ENCODE results near the gene UBE3D. TPM values are rescaled to one million over a fixed set of nuclear protein-coding genes. Genes with fewer than 3 reads are reported as not detected.
A peak's percentile ranks its signal among the peaks of the same experiment; 100 is the strongest.
"Not testable (repeated sequence)": the region's sequence is repeated elsewhere in the genome, so short reads cannot be mapped to it uniquely, and the experiment has no call there.

Gene UBE3D
- total RNA-seq, 1 donor from 2014 or later = 7.4 TPM

DNA sequence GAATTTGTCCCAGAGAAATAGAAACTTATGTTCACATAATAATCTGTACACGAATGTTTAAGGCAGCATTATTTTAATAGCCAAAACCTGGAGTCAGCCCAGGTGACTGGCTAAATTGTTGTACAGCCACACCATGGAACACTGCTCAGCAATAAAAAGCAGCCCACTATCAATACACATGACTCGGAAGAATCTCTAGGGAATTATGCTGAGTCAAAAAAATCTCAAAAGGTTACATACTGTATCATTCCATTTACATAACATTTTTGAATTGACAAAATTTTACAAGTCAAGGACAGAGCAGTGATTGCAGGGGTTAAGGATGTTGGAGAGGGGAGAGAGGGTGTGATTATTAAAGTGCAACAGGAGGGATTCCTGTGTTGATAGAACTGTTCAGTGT, 163.4 kb downstream of the UBE3D start:
- Mint-ChIP-seq H3K9me3 (ENCODE audit: unreplicated experiment) (peaks cover 3% of the 10 kb centered on the region), H3K4me1 (ENCODE audit: low read depth, unreplicated experiment) (peaks cover 15% of the 10 kb centered on the region), H3K36me3 (ENCODE audit: low read depth, unreplicated experiment) (no peaks in the 10 kb centered on the region), H3K4me3 (ENCODE audit: unreplicated experiment) (no peak overlapping the region), H3K27me3 (ENCODE audit: low read depth, unreplicated experiment) (no peaks in the 10 kb centered on the region), H3K27ac (ENCODE audit: unreplicated experiment) (no peak overlapping the region)
- Histone ChIP-seq H2AFZ (ENCODE audit: low read depth, low read length) (no peak overlapping the region), H3K79me2 (ENCODE audit: insufficient read depth, low read length) (no peaks in the 10 kb centered on the region), H3K27me3 (ENCODE audit: insufficient read depth, low read length) (no peaks in the 10 kb centered on the region), H3K4me1 (ENCODE audit: insufficient read depth, low read length) (peaks cover 4% of the 10 kb centered on the region), H3K27ac (ENCODE audit: low read depth, low read length) (no peak overlapping the region), H4K20me1 (ENCODE audit: insufficient read depth, low read length) (no peaks in the 10 kb centered on the region), H3K4me3 (ENCODE audit: insufficient read depth, low read depth, low read length) (no peak overlapping the region), H3K9ac (ENCODE audit: low read length) (no peak overlapping the region), H3K4me2 (ENCODE audit: low read length) (no peak overlapping the region), H3K36me3 (ENCODE audit: insufficient read depth, low read length) (no peaks in the 10 kb centered on the region), H3K9me3 (ENCODE audit: insufficient read depth, low read depth, low read length) (no peaks in the 10 kb centered on the region)
- peak; percentile 41 for FAIRE-seq
- no peak for DNase-seq (ENCODE audit: low read depth)
- no peak for TF ChIP-seq EZH2 (IDR thresholded peaks at IDR 0.05; ENCODE audit: insufficient read depth, low read length)
- TF ChIP-seq, protein P1, sequence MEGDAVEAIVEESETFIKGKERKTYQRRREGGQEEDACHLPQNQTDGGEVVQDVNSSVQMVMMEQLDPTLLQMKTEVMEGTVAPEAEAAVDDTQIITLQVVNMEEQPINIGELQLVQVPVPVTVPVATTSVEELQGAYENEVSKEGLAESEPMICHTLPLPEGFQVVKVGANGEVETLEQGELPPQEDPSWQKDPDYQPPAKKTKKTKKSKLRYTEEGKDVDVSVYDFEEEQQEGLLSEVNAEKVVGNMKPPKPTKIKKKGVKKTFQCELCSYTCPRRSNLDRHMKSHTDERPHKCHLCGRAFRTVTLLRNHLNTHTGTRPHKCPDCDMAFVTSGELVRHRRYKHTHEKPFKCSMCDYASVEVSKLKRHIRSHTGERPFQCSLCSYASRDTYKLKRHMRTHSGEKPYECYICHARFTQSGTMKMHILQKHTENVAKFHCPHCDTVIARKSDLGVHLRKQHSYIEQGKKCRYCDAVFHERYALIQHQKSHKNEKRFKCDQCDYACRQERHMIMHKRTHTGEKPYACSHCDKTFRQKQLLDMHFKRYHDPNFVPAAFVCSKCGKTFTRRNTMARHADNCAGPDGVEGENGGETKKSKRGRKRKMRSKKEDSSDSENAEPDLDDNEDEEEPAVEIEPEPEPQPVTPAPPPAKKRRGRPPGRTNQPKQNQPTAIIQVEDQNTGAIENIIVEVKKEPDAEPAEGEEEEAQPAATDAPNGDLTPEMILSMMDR (IDR thresholded peaks at IDR 0.05; ENCODE audit: insufficient read depth, low read depth, low read length) = no peak

DNA sequence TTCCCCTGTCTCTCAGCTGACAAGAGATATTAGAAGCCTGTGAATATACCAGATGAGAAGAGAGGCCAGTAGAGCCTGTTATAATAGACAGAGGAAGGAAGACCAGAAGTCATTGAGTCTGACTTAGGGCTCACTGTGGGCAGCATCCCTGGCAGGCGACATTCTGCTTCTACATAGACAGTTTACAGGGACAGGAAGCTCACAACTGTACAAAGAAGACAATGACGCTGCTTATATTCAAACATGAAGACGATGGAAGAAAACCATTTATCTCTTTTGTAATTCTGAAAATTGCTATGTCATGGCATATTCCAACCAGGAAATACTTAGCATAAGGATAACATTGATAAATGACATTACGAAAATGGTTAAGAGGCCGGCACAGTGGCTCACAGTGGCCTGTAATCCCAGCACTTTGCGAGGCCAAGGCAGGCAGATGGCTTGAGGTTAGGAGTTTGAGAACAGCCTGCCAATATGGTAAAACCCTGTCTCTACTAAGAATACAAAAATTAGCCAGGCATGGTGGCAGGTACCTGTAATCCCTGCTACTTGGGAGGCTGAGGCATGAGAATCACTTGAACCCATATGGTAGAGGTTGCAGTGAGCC, 170.9 kb downstream of the UBE3D start:
- Mint-ChIP-seq H3K9me3 (ENCODE audit: unreplicated experiment) (peaks cover 3% of the 10 kb centered on the region), H3K4me3 (ENCODE audit: unreplicated experiment) (no peak overlapping the region), H3K36me3 (ENCODE audit: low read depth, unreplicated experiment) (peaks cover 6% of the 10 kb centered on the region), H3K27me3 (ENCODE audit: low read depth, unreplicated experiment) (no peaks in the 10 kb centered on the region), H3K4me1 (ENCODE audit: low read depth, unreplicated experiment) (no peaks in the 10 kb centered on the region), H3K27ac (ENCODE audit: unreplicated experiment) (no peak overlapping the region)
- H2AFZ ChIP-seq (ENCODE audit: low read depth, low read length) = no peak overlapping the region
- H3K27me3 ChIP-seq (ENCODE audit: insufficient read depth, low read length) = no peaks in the 10 kb centered on the region
- no peak overlapping the region for H3K9ac ChIP-seq (ENCODE audit: low read length)
- no peaks in the 10 kb centered on the region for H4K20me1 ChIP-seq (ENCODE audit: insufficient read depth, low read length)
- H3K27ac ChIP-seq (ENCODE audit: low read depth, low read length) = no peak overlapping the region
- no peak for TF ChIP-seq EZH2 (IDR thresholded peaks at IDR 0.05; ENCODE audit: insufficient read depth, low read length)
- TF ChIP-seq, protein P1 (IDR thresholded peaks at IDR 0.05; ENCODE audit: insufficient read depth, low read depth, low read length) = no peak
- no peaks in the 10 kb centered on the region for H3K9me3 ChIP-seq (ENCODE audit: insufficient read depth, low read depth, low read length)
- no peaks in the 10 kb centered on the region for H3K79me2 ChIP-seq (ENCODE audit: insufficient read depth, low read length)
- H3K4me2 ChIP-seq (ENCODE audit: low read length) = no peak overlapping the region
- FAIRE-seq (peak; percentile 20), DNase-seq (ENCODE audit: low read depth) (no peak)
- H3K36me3 ChIP-seq (ENCODE audit: insufficient read depth, low read length) = no peaks in the 10 kb centered on the region
- no peaks in the 10 kb centered on the region for H3K4me1 ChIP-seq (ENCODE audit: insufficient read depth, low read length)
- no peak overlapping the region for H3K4me3 ChIP-seq (ENCODE audit: insufficient read depth, low read depth, low read length)

DNA sequence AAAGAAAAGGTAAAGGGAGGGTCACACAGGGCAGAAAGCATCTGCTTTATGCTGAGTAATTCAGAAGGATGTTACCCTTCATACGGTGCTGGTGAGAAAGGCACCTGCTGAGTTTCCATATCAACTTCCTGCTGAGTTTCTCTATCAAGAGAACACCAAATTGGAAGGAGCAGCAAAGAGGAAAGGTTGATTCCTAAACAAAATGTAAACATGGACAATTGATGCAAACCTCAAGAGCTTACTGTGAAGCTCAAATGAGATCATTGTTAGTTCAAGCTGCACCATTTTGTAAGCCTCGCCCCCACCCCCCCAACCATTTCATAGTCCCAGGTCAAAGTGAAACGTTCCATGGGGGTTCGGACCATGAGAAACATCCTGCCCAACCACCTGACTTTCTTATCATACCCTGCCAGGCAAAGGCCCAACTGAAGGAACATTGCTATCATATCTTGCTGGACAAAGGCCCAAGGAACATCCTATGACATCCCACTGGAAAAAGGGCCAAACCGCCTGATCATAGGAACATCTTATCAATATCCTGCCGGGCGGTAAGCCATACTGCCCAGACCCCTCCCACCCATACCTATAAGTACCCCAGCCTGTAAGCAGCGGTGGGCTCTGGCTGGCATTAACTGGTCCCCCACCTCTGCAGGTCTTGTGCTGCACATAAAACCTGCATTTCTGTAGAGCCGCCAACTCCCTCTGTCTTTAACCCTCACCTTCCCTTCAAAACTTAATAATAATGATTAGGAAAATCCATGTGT, 171.6 kb downstream of the UBE3D start:
- H3K36me3 ChIP-seq (ENCODE audit: insufficient read depth, low read length) = no peaks in the 10 kb centered on the region
- no peak for TF ChIP-seq EZH2 (IDR thresholded peaks at IDR 0.05; ENCODE audit: insufficient read depth, low read length)
- TF ChIP-seq, protein P1 (IDR thresholded peaks at IDR 0.05; ENCODE audit: insufficient read depth, low read depth, low read length) = no peak
- H3K4me1 Mint-ChIP-seq (ENCODE audit: low read depth, unreplicated experiment) = peaks cover under 1% of the 10 kb centered on the region
- H3K4me3 Mint-ChIP-seq (ENCODE audit: unreplicated experiment) = no peak overlapping the region
- no peak overlapping the region for H2AFZ ChIP-seq (ENCODE audit: low read depth, low read length)
- no peak overlapping the region for H3K4me3 ChIP-seq (ENCODE audit: insufficient read depth, low read depth, low read length)
- no peaks in the 10 kb centered on the region for H3K27me3 Mint-ChIP-seq (ENCODE audit: low read depth, unreplicated experiment)
- H3K9ac ChIP-seq (ENCODE audit: low read length) = no peak overlapping the region
- FAIRE-seq (no peak), DNase-seq (ENCODE audit: low read depth) (no peak)
- peaks cover 3% of the 10 kb centered on the region for H3K9me3 Mint-ChIP-seq (ENCODE audit: unreplicated experiment)
- no peaks in the 10 kb centered on the region for H3K27me3 ChIP-seq (ENCODE audit: insufficient read depth, low read length)
- peaks cover 6% of the 10 kb centered on the region for H3K36me3 Mint-ChIP-seq (ENCODE audit: low read depth, unreplicated experiment)
- H3K79me2 ChIP-seq (ENCODE audit: insufficient read depth, low read length) = no peaks in the 10 kb centered on the region
- H4K20me1 ChIP-seq (ENCODE audit: insufficient read depth, low read length) = no peaks in the 10 kb centered on the region
- no peak overlapping the region for H3K4me2 ChIP-seq (ENCODE audit: low read length)
- no peaks in the 10 kb centered on the region for H3K4me1 ChIP-seq (ENCODE audit: insufficient read depth, low read length)
- H3K9me3 ChIP-seq (ENCODE audit: insufficient read depth, low read depth, low read length) = no peaks in the 10 kb centered on the region
- H3K27ac ChIP-seq (ENCODE audit: low read depth, low read length) = no peak overlapping the region
- no peak overlapping the region for H3K27ac Mint-ChIP-seq (ENCODE audit: unreplicated experiment)

DNA sequence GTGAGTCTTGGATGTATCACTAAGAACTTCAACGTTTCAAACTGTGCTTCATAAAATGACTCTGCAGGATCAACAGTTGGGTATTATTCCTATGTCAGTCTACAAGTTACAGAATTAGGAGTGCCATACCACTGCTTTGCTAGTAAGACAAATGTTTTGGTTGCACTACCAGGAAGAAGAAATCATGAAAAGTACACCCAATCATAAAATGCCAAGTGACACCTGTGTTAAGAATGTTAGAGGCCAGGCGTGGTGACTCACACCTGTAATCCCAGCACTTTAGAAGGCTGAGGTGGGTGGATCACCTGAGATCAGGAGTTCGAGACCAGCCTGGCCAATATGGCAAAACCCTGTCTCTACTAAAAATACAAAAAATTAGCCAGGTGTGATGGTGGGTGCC, 174.1 kb downstream of the UBE3D start:
- H3K4me1 ChIP-seq (ENCODE audit: insufficient read depth, low read length); H3K9ac ChIP-seq (ENCODE audit: low read length); H3K79me2 ChIP-seq (ENCODE audit: insufficient read depth, low read length); H4K20me1 ChIP-seq (ENCODE audit: insufficient read depth, low read length); H3K4me1 Mint-ChIP-seq (ENCODE audit: low read depth, unreplicated experiment); H3K4me3 Mint-ChIP-seq (ENCODE audit: unreplicated experiment); DNase-seq (ENCODE audit: low read depth); H3K36me3 ChIP-seq (ENCODE audit: insufficient read depth, low read length); H3K27ac Mint-ChIP-seq (ENCODE audit: unreplicated experiment); H3K4me3 ChIP-seq (ENCODE audit: insufficient read depth, low read depth, low read length); H2AFZ ChIP-seq (ENCODE audit: low read depth, low read length); H3K27ac ChIP-seq (ENCODE audit: low read depth, low read length); FAIRE-seq; H3K4me2 ChIP-seq (ENCODE audit: low read length); H3K9me3 ChIP-seq (ENCODE audit: insufficient read depth, low read depth, low read length); H3K36me3 Mint-ChIP-seq (ENCODE audit: low read depth, unreplicated experiment); H3K9me3 Mint-ChIP-seq (ENCODE audit: unreplicated experiment); H3K27me3 Mint-ChIP-seq (ENCODE audit: low read depth, unreplicated experiment); H3K27me3 ChIP-seq (ENCODE audit: insufficient read depth, low read length): not testable (repeated sequence)
